ENCODE results near the gene INF2.

DNA sequence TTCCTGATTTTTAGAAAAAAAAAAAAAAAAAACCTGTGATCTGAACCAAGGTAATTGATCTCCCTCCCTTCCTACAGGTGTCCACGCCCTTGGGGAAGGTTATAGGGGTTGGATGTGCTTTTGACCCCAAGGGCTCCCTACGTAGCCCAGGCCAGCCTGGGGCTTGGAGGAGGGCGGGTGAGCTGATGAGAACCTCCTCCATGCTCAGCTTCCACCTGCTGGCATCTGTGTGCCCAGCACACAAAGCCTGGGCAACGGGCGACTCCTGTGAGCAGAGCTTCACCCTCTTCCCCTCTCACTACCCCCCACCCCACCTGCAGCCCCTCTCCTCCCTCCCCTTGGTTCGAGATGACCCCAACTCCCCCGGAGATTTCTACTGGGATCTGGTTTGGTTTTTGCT, 25.3 kb upstream of the INF2 start:
- TF ChIP-seq, protein P1, sequence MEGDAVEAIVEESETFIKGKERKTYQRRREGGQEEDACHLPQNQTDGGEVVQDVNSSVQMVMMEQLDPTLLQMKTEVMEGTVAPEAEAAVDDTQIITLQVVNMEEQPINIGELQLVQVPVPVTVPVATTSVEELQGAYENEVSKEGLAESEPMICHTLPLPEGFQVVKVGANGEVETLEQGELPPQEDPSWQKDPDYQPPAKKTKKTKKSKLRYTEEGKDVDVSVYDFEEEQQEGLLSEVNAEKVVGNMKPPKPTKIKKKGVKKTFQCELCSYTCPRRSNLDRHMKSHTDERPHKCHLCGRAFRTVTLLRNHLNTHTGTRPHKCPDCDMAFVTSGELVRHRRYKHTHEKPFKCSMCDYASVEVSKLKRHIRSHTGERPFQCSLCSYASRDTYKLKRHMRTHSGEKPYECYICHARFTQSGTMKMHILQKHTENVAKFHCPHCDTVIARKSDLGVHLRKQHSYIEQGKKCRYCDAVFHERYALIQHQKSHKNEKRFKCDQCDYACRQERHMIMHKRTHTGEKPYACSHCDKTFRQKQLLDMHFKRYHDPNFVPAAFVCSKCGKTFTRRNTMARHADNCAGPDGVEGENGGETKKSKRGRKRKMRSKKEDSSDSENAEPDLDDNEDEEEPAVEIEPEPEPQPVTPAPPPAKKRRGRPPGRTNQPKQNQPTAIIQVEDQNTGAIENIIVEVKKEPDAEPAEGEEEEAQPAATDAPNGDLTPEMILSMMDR (IDR thresholded peaks at IDR 0.05), result no peak
- TF ChIP-seq POLR2A (IDR thresholded peaks at IDR 0.05), result no peak
